Progenitor cell of endocrine pancreas (in vitro differentiated cells): ENCODE measurements around the gene DNM3. TPM values are rescaled to one million over a fixed set of nuclear protein-coding genes. Genes with fewer than 3 reads are reported as not detected.

Experiments used
- DNase-seq: peaks from one replicate; pipeline ENCODE4 v3.0.0; 2021; ENCODE audit warnings: low spot score; ENCODE audit not compliant: unreplicated experiment
- H3K27ac Mint-ChIP-seq: 2 replicates; pipeline ENCODE4 v1.8.0; 2021; ENCODE audit warnings: mild to moderate bottlenecking, moderate library complexity, mixed read lengths
- H3K27me3 Mint-ChIP-seq: 2 replicates; pipeline ENCODE4 v1.8.0; 2021; ENCODE audit warnings: mixed read lengths
- H3K36me3 Mint-ChIP-seq: 2 replicates; pipeline ENCODE4 v1.8.0; 2022; ENCODE audit warnings: mixed read lengths; ENCODE audit not compliant: insufficient read depth
- H3K4me1 Mint-ChIP-seq: 2 replicates; pipeline ENCODE4 v1.8.0; 2021; ENCODE audit warnings: low read depth, mixed read lengths
- H3K4me3 Mint-ChIP-seq: 2 replicates; pipeline ENCODE4 v1.8.0; 2021; ENCODE audit warnings: low read depth, mild to moderate bottlenecking, moderate library complexity, mixed read lengths
- H3K9me3 Mint-ChIP-seq: 2 replicates; pipeline ENCODE4 v1.8.0; 2021; ENCODE audit warnings: low read depth, mixed read lengths
- CTCF ChIP-seq: fragments of 200-600 bp; sonication (generic); IDR thresholded peaks from one replicate; pipeline ENCODE4 v1.5.0; 2021; ENCODE audit warnings: antibody characterized with exemption, mild to moderate bottlenecking; ENCODE audit not compliant: unreplicated experiment
- total RNA-seq: library from RNA; stranded (reverse); gene quantifications from 2 replicates; pipeline ENCODE4 v1.2.1, GENCODE V29; 2021

DNM3 gene
- total RNA-seq, 1 donor from 2014 or later, result 0.48 TPM

GRCh38 chr1:172134087-172134731 is 292.9 kb downstream of the DNM3 start:
- no peak for TF ChIP-seq CTCF
- DNase-seq, result no peak
- Mint-ChIP-seq H3K9me3 (peaks cover 10% of the 10 kb centered on the region), H3K4me3 (no peak overlapping the region), H3K36me3 (no peaks in the 10 kb centered on the region), H3K27me3 (no peaks in the 10 kb centered on the region), H3K4me1 (no peaks in the 10 kb centered on the region), H3K27ac (no peak overlapping the region)

- Mint-ChIP-seq H3K4me1 (peaks cover 1% of the 10 kb centered on the region), H3K27ac (no peak overlapping the region), H3K36me3 (no peaks in the 10 kb centered on the region), H3K9me3 (peaks cover 5% of the 10 kb centered on the region), H3K4me3 (no peak overlapping the region), H3K27me3 (no peaks in the 10 kb centered on the region)
- TF ChIP-seq CTCF, result peak; percentile 32
- DNase-seq, result no peak
These were observed 293.9 kb downstream of the DNM3 start for GRCh38 chr1:172135076-172135672.

GRCh38 chr1:172135978-172136610 is 294.8 kb downstream of the DNM3 start:
- no peak for TF ChIP-seq CTCF
- H3K4me3 Mint-ChIP-seq, result no peak overlapping the region
- H3K9me3 Mint-ChIP-seq, result peaks cover 5% of the 10 kb centered on the region
- H3K27me3 Mint-ChIP-seq, result no peaks in the 10 kb centered on the region
- peaks cover 1% of the 10 kb centered on the region for H3K4me1 Mint-ChIP-seq
- H3K36me3 Mint-ChIP-seq, result no peaks in the 10 kb centered on the region
- no peak overlapping the region for H3K27ac Mint-ChIP-seq
- DNase-seq, result no peak

GRCh38 chr1:172136925-172137324 is 295.6 kb downstream of the DNM3 start:
- H3K9me3 Mint-ChIP-seq, result peaks cover 5% of the 10 kb centered on the region
- peaks cover 9% of the 10 kb centered on the region for H3K4me1 Mint-ChIP-seq
- peak overlapping the region; percentile 58 for H3K27ac Mint-ChIP-seq
- TF ChIP-seq CTCF, result no peak
- no peaks in the 10 kb centered on the region for H3K36me3 Mint-ChIP-seq
- no peaks in the 10 kb centered on the region for H3K27me3 Mint-ChIP-seq
- no peak for DNase-seq
- H3K4me3 Mint-ChIP-seq, result no peak overlapping the region

GRCh38 chr1:172137703-172138454 is 296.6 kb downstream of the DNM3 start:
- H3K36me3 Mint-ChIP-seq, result no peaks in the 10 kb centered on the region
- peaks cover 9% of the 10 kb centered on the region for H3K4me1 Mint-ChIP-seq
- no peak overlapping the region for H3K27ac Mint-ChIP-seq
- H3K9me3 Mint-ChIP-seq, result peaks cover 5% of the 10 kb centered on the region
- no peak overlapping the region for H3K4me3 Mint-ChIP-seq
- no peak for DNase-seq
- H3K27me3 Mint-ChIP-seq, result no peaks in the 10 kb centered on the region
- no peak for TF ChIP-seq CTCF
